Kidney (tissue), 14 donors: ENCODE measurements around the gene NDUFA11. TPM values are rescaled to one million over a fixed set of nuclear protein-coding genes. Genes with fewer than 3 reads are reported as not detected.
A peak's percentile ranks its signal among the peaks of the same experiment; 100 is the strongest.

Experiments
- DNase-seq, 5 donors: peaks; one replicate each; pipeline ENCODE4 v3.0.0-alpha.2; 2013 to 2020
- FAIRE-seq: peaks from 2 replicates; lab custom pipeline; 2012; peaks lifted over from hg19 to GRCh38; lab: Jason Lieb, UNC
- H3K27ac ChIP-seq, 2 donors: one replicate each; pipeline ENCODE4 v1.7.0; 2013; ENCODE audit warnings: low read depth in 2 of 2, low read length in 2 of 2, inconsistent platforms in 1 of 2
- H3K27me3 ChIP-seq: one replicate; pipeline ENCODE4 v1.7.1; 2013; ENCODE audit warnings: low read length, inconsistent platforms; ENCODE audit not compliant: control insufficient read depth, insufficient read depth
- H3K36me3 ChIP-seq, 3 donors: one replicate each; pipeline versions ENCODE4 v1.7.0 to v1.7.1; 2013; ENCODE audit warnings: low read length in 3 of 3, control low read depth in 1 of 3, inconsistent platforms in 1 of 3; ENCODE audit not compliant: insufficient read depth in 3 of 3, control insufficient read depth in 2 of 3
- H3K4me1 ChIP-seq, 3 donors: one replicate each; pipeline versions ENCODE4 v1.7.0 to v1.7.1; 2013; ENCODE audit warnings: low read length in 3 of 3, inconsistent platforms in 1 of 3, low read depth in 1 of 3; ENCODE audit not compliant: control insufficient read depth in 2 of 3, insufficient read depth in 2 of 3
- H3K4me3 ChIP-seq, 3 donors: one replicate each; pipeline versions ENCODE4 v1.7.0 to v1.8.1; 2013; ENCODE audit warnings: low read length in 3 of 3, control low read depth in 1 of 3, inconsistent platforms in 1 of 3
- H3K9ac ChIP-seq, 3 donors: one replicate each; pipeline versions ENCODE4 v1.7.0 to v1.7.1; 2013; ENCODE audit warnings: low read length in 3 of 3, control low read depth in 1 of 3, inconsistent platforms in 1 of 3
- H3K9me3 ChIP-seq, 3 donors: one replicate each; pipeline versions ENCODE4 v1.7.0 to v1.7.1; 2013; ENCODE audit warnings: low read length in 3 of 3, control low read depth in 1 of 3, inconsistent platforms in 1 of 3; ENCODE audit not compliant: control insufficient read depth in 2 of 3, insufficient read depth in 1 of 3
- CTCF ChIP-seq: IDR thresholded peaks from 3 replicates; pipeline ENCODE4 v1.5.1; 2012; ENCODE audit warnings: mild to moderate bottlenecking, moderate library complexity, borderline replicate concordance; ENCODE audit not compliant: insufficient read depth; ENCODE audit errors: extremely low read depth
- intact Hi-C: fragments of 100-400 bp; cut with DNase I; formaldehyde crosslinking; loops from one replicate; pipeline ENCODE4 v1.11.1; 2022
- polyA plus RNA-seq: library from polyadenylated mRNA; stranded (reverse); fragments of 350-450 nt; fragmentation: Illumina TruSeq; extraction: RNeasy Lipid Tissue Mini Kit (QIAGEN cat#74804); gene quantifications from one replicate; pipeline ENCODE4 v1.2.3, GENCODE V29; 2014; ENCODE audit warnings: low read depth, low replicate concordance; ENCODE audit not compliant: insufficient read depth
- total RNA-seq: library from RNA; stranded (reverse); fragmentation: NEBNext Ultra II Directional; extraction: Animal tissue kit (Norgen Biotek cat#: 25700); gene quantifications from one replicate; pipeline ENCODE4 v1.2.1, GENCODE V29; 2021
- donor health status: control.
- donor health status: control.
- donor health status: control.
- donor health status: control.
- donor health status: control.
- donor health status: DM: yes; HTN: yes; CAD: no.
- donor health status: Normal renal cell carcinoma (clear cell type).

NDUFA11 gene
- total and polyA plus RNA-seq, 2 donors from 2014 or later, result 200 to 763 TPM

DNA sequence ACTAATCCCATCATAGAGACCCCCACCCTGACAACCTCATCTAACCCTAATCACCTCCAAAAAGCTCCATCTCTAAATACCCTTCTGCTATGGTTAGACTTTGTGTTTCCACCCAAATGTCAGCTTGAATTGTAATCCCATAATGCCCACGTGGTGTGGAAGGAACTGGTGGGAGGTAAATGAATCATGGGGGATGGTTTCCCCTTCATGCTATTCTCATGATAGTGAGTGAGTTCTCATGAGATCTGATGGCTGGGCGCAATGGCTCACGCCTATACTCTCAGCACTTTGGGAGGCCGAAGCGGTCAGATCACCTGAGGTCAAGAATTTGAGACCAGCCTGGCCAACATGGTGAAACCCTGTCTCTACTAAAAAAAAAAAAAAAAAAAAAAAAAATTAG, 3.7 kb upstream of the NDUFA11 start:
- H3K27ac ChIP-seq, result no peak overlapping the region
- no peaks in the 10 kb centered on the region for H3K36me3 ChIP-seq
- H3K4me1 ChIP-seq, result peaks cover 0 to 11% (median 3%) of the 10 kb centered on the region in 3 donors
- DNase-seq, result no peak
- no peak for FAIRE-seq
- H3K27me3 ChIP-seq, result no peaks in the 10 kb centered on the region
- H3K4me3 ChIP-seq, result no peak overlapping the region
- TF ChIP-seq CTCF, result no peak
- no peak overlapping the region for H3K9ac ChIP-seq
- no peaks in the 10 kb centered on the region for H3K9me3 ChIP-seq
- intact Hi-C loops, result no loop called here

GRCh38 chr19:5905114-5905778, 1.7 kb upstream of the NDUFA11 start:
- H3K9me3 ChIP-seq, result no peaks in the 10 kb centered on the region
- H3K36me3 ChIP-seq, result no peaks in the 10 kb centered on the region
- H3K4me1 ChIP-seq, result peaks cover 0 to 12% (median 3%) of the 10 kb centered on the region in 3 donors
- H3K27me3 ChIP-seq, result no peaks in the 10 kb centered on the region
- FAIRE-seq (no peak), DNase-seq (peak in 1 of 5 donors; percentile 61)
- peak overlapping the region; percentile 41 to 43 for H3K27ac ChIP-seq
- H3K9ac ChIP-seq, result peak overlapping the region; percentile 60 to 77 (median 63)
- intact Hi-C loops, result no loop called here
- H3K4me3 ChIP-seq, result peak overlapping the region; percentile 79 to 99 (median 88)
- TF ChIP-seq CTCF, result no peak

GRCh38 chr19:5904352-5905113, 943 bp upstream of the NDUFA11 start, which contains the start of gene VMAC:
Gene VMAC (plus strand): TSS chr19:5904872. CDS start chr19:5904891, 19 bp downstream.
- TF ChIP-seq CTCF, result no peak
- intact Hi-C loops, result no loop called here
- Histone ChIP-seq H3K9ac (peak within 1 kb of the TSS; percentile 77 to 100 (median 87)), H3K27ac (peak within 1 kb of the TSS; percentile 90 to 92), H3K27me3 (no peaks in the 10 kb centered on the region), H3K36me3 (no peaks in the 10 kb centered on the region), H3K4me1 (peaks cover 0 to 12% (median 3%) of the 10 kb centered on the region in 3 donors), H3K4me3 (peak within 1 kb of the TSS; percentile 94 to 99 (median 99)), H3K9me3 (no peaks in the 10 kb centered on the region)
- DNase-seq (peak; percentile 100), FAIRE-seq (peak; percentile 99)
